Measurements from ENCODE around the gene KCNA10.

DNA sequence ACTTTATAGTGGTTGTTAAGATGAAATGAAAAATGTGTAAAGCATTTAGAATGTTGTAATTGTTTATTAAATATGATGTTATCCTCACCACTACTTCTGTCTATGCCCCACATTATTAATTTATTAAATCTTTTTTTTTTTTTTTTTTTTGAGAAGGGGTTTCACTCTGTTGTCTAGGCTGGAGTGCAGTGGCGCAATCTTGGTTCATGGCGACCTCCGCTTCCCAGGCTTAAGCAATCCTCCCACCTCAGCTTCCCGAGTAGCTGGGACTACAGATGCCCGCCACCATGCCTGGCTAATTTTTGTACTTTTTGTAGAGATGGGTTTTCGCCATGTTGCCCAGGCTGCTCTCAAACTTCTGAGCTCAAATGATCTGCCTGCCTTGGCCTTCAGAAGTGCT lies 7.5 kb downstream of the KCNA10 start:
- TF ChIP-seq, protein P1, sequence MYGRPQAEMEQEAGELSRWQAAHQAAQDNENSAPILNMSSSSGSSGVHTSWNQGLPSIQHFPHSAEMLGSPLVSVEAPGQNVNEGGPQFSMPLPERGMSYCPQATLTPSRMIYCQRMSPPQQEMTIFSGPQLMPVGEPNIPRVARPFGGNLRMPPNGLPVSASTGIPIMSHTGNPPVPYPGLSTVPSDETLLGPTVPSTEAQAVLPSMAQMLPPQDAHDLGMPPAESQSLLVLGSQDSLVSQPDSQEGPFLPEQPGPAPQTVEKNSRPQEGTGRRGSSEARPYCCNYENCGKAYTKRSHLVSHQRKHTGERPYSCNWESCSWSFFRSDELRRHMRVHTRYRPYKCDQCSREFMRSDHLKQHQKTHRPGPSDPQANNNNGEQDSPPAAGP (tag by site-specific recombination; IDR thresholded peaks at IDR 0.05) = no peak
- TF ChIP-seq ZBTB1 (tag by site-specific recombination; IDR thresholded peaks at IDR 0.05) (no peak), PATZ1 (tag by site-specific recombination; IDR thresholded peaks at IDR 0.05) (no peak), CTCF (tag by site-specific recombination; IDR thresholded peaks at IDR 0.05) (no peak), ZNF140 (tag by site-specific recombination; IDR thresholded peaks at IDR 0.05) (no peak), ZNF394 (tag by site-specific recombination; IDR thresholded peaks at IDR 0.05; ENCODE audit: borderline replicate concordance) (no peak), ZNF514 (tag by site-specific recombination; IDR thresholded peaks at IDR 0.05) (no peak), ZNF133 (tag by site-specific recombination; IDR thresholded peaks at IDR 0.05) (no peak), ZSCAN23 (tag by site-specific recombination; IDR thresholded peaks at IDR 0.05) (no peak), ZNF132 (tag by site-specific recombination; IDR thresholded peaks at IDR 0.05; ENCODE audit: borderline replicate concordance) (no peak), TSHZ1 (tag by site-specific recombination; IDR thresholded peaks at IDR 0.05; ENCODE audit: borderline replicate concordance) (no peak), RBAK (tag by site-specific recombination; IDR thresholded peaks at IDR 0.05) (no peak), ZNF175 (tag by site-specific recombination; IDR thresholded peaks at IDR 0.05) (no peak), SP7 (tag by site-specific recombination; IDR thresholded peaks at IDR 0.05) (no peak)
